GM19455 (cell line): ENCODE results near the gene PRKAA1.
A peak's percentile ranks its signal among the peaks of the same experiment; 100 is the strongest.
"Not testable (repeated sequence)": the region's sequence is repeated elsewhere in the genome, so short reads cannot be mapped to it uniquely, and the experiment has no call there.

ENCODE experiments used
- ATAC-seq: cut with Tn5 transposase; IDR thresholded peaks from one replicate; pipeline ENCODE4 v1.9.1; 2021; ENCODE audit not compliant: unreplicated experiment

Gene PRKAA1

DNA sequence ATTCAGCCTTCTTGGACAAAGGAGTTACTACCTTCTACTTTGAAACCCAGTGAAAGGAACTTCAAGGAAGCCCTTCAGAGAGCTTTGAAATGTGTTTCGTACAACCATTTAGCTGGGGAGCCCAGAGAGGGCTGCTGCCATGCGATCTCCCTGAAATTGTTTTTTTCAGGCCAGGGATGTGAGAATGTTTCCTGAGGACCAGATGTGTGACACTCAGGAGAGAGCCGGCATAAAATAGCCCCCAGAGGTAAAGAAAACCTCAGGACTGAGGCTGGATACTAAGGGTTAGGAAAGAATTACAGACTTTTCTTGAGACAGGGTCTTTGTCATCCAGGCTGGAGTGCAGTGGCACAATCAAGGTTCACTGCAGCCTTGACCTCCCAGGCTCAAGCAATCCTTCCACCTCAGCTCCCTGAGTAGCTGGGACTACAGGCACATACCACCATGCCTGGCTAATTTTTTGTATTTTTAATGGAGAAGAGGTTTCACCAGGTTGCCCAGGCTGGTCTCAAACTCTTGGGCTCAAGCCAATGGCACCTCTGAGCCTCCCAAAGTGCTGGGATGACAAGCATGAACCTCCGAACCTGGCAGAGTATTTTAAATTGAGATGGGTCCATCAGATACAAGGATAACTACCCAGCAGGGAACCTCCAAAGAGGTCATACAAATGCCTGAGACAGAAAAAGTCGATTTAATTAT lies 28.5 kb upstream of the PRKAA1 start:
- no peak for ATAC-seq

DNA sequence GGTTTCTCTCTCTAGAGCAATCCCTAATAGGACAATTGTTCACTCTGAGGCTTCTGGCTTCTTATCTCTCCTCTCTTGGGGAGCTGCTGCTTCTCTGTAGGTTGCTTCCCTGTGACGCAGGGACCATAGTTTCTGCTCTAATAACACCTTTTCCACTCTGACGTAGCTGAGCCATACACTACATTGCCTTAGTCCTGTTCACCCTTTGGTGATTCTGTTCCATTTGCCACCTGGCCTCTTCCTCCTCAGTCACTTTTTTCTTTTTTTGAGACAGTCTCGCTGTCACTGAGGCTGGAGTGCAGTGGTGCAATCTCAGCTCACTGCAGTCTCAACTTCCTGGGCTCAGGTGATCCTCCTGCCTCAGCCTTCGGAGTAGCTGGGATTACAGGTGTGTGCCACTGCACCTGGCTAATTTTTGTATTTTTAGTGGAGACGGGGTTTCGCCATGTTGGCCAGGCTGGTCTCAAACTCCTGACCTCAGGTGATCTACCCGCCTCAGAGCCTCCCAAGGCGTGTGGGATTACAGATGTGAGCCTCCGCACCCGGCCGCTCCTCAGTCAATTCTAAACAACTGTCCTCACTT lies 27.4 kb upstream of the PRKAA1 start:
- not testable (repeated sequence) for ATAC-seq

DNA sequence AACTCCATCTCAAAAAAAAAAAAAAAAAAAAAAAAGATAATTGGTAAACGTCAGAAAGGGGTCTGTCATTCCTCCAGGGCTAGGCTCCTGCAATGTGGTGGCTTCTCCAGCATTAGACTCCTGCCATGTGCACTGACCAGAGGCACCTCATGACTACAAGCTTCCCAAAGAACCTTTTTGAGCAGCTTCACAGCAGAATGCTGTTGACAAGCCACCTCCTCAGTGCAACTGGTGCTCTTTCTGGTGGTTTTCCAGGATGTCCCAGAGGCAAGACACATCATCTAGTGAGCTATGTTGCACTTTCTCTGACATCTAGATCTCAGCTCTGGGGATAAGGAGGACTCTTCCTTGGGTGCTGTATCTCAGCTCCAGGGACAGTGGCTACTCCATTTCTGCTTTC lies 25.3 kb upstream of the PRKAA1 start:
- ATAC-seq: no peak

DNA sequence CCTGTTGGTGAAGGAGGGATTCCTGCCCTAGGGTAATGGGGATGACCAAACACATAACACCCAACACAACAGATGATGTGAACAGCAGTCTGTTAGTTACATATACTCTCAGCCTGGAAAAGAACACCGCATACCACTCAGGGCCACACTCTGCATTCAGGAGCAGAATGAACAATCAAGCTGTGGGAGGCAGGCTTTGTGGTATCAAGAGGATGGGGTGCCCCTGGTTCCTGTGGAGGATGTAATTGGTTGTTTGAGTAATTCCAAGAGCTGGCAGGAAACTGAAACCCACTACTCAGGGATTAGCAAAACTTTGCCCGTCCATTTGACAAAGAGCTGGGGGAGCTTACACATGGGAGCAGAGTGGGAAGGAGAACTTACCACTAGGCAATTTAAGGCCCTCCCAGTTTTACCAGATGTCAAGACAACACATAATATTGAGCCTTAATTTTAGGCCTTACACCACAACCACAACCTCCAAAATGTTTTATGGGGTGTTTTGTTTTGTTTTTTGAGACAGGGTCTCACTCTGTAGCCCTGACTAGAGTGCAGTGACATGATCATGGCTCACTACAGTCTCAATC lies 15.6 kb upstream of the PRKAA1 start:
- no peak for ATAC-seq

DNA sequence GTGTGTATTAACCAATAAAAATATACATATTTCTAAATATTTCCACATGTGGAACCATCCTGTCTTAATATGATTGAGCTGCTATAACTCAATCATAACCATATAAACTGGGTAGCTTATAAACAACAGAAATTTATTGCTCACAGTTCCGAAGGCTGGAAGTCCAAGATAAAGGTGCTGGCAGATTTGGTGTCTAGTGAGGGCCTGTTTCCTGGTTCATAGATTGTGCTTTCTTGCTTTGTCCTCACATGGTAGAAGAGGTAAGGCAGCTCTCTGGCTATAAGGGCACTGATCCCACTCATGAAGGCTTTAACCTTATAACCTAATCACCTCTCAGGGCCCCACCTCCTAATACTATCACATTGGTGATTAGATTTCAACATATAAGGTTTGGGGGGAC lies 14.0 kb upstream of the PRKAA1 start:
- no peak for ATAC-seq

DNA sequence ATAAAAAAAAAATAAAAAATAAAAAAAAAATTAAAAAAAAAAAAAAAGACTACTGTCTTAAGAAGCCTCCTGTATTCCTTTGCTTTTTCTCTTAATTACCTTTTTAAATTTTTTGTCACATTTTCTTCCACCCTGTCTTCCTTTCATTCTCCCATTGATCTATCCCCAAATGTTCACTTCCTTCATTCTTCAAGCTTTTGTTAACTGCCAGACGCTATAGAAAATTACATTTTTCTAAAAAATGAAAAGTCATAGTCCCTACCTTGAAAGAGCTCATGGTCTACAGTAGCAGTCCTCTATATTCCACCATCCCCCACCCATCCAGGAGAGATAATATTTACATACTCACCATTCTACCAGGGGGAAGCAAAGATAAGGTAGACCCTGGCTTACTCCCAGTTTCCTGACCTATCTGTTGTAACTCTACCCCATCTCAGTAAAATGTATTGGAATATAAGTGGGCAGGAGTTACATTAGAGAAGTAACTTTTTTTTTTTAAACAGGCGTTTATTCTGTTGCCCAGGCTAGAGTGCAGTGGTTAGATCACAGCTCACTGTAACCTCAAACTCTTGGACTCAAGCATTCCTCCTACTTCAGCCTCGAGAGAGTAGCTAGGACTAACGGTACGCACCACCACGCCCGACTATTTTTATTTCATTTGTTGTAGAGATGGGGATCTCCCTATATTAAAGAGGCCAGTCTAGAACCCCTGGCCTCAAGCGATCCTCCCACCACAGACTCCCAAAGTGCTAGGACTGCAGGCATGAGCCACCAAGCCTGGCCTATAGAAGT lies 3.8 kb upstream of the PRKAA1 start:
- no peak for ATAC-seq

DNA sequence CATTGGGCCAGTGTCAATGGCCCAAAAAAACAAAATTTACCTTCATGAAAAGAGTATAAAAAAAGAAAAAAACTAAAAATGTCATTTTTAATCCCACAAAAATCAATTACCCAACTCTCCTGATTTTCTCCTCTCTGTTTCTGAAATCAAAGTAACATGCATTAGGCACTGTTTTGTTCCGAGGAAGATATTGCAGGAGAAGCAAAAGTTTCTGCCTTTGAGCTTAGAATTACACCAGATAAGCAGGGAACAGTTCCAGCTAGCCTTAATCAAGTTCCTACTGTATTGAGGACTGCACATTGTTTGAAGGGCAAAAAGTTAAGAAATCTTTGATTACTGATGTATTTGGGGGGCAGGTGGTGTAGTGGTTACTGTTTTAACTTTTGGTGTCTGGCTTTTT lies 1.1 kb upstream of the PRKAA1 start:
- ATAC-seq: no peak

DNA sequence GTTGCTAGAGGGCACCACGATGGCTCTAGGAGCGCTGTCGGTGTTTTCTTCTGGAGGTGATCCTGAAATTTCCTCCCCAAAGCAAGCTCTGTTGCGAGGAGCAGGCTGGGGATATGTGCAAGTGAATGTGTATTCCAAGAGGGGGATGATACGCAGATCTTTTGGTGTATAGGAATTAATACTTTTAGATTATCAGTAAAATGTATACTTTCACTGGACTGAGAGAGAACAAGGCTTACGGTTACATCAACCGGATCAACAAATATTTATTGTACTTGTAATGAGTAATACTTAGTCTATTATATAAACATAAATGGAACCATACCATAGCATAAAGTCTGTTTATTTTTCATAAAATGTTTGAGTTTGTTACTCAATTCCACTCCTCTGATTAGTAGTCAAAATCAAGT lies 632 bp upstream of the PRKAA1 start:
- ATAC-seq: no peak

DNA sequence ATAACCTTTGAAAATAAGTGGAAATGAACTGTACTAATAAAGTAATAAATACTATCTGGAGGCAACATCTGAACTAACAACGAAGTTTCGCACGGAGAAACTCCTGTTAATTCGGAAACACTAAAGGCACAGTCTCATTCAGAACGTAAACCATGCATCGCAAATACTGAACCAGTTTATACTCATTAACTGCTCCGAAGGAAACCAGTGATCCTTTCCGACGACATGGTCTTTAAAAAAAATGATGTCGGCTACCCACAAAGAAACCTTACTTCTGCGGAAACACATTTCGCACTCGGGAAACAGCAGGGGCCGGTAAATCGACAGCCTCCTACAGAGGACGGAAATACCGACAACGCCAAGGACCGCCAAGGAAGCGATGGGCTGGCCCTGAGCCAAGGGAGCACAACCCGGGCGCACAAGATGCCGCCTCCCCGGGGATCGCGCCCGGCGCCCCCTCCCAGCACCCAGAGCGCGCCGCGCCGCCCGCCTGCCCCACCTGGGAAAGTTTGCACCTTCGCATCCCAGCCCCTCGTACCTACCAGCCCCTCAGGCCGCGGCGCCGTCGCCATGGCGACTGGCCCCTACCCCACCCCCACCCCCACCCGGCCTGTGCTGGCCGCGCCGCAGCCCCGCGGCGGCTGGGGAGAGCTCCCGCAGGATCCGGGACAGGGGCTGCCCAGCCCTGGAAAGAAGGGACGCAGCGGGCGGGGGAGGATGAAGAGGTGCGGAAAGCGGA lies 732 bp downstream of the PRKAA1 start:
- peak; percentile 41 for ATAC-seq

DNA sequence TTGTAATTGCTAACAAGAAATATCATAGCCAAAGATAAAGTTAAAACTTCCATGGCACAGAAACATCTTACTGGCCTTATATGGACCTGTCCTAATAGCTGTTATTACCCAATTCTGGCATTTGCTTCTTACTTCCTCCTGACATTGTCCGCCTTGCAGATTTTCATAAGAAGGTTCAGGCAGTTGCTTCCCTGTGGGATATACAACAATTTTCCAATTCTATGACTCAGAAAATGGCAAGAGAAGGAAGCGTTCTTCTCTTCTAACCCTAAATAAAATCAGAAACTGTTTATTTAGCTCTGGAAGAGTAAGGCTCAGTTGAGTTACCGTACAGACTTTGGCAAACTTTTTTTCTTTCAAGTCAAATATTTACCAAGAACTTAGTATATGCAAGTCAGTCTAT lies 1.7 kb downstream of the PRKAA1 start:
- no peak for ATAC-seq

DNA sequence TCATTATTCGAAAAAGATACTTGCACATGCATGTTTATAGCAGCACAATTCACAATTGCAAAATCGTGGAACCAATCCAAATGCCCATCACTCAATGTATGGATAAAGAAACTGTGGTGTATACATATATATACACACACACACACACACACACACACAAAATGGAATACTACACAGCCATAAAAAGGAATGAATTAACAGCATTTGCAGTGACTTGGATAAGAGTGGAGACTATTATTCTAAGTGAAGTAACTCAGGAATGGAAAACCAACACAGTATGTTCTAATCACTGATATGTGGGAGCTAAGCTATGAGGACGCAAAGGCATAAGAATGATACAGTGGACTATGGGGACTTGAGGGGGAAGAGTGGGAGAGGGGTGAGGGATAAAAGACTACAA lies 3.3 kb downstream of the PRKAA1 start:
- ATAC-seq: not testable (repeated sequence)

DNA sequence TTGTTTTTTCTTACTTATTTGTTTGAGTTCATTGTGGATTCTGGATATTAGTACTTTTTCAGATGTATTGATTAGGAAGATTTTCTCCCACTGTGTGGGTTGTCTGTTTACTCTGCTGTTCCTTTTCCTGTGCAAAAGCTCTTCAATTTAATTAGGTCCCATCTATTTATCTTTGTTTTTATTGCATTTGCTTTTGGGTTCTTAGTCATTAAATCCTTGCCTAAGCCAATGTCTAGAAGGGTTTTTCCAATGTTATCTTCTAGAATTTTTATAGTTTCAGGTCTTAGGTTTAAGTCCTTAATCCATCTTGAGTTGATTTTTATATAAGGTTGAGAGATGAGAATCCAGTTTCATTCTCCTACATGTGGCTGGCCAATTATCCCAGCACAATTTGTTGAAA lies 3.8 kb downstream of the PRKAA1 start:
- not testable (repeated sequence) for ATAC-seq

DNA sequence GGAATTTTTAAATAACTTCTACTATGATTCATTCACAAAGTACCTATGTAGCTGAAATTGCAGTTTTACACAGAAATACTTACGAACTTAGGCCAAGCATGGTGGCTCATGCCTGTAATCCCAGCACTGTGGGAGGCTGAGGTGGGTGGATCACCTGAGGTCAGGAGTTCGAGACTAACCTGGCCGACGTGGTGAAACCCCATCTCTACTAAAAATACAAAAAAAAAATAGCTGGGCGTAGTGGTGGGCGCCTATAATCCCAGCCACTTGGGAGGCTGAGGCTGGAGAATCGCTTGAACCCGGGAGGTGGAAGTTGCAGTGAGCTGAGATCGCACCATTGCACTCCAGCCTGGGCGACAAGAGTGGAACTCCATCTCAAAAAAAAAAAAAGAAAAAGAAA lies 5.5 kb downstream of the PRKAA1 start:
- ATAC-seq: not testable (repeated sequence)

DNA sequence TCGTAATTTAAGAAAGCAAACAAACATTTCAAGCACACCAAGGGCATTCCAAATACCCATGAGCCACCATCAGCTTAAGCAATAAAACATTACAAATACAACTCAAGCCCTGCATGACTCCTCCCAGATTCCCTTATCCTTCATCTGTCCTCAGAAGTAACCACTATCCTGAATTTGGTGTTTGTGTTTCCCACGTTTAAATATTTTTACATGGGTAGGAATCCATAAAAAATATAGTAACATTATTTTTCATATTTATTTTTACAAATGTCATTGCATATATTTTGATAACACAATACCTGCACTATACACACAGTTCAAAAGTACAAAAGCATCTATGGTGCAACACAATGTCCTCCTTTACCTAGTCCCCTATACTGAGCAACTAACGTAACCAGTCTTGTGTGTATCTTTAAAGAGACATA lies 6.4 kb downstream of the PRKAA1 start:
- no peak for ATAC-seq

DNA sequence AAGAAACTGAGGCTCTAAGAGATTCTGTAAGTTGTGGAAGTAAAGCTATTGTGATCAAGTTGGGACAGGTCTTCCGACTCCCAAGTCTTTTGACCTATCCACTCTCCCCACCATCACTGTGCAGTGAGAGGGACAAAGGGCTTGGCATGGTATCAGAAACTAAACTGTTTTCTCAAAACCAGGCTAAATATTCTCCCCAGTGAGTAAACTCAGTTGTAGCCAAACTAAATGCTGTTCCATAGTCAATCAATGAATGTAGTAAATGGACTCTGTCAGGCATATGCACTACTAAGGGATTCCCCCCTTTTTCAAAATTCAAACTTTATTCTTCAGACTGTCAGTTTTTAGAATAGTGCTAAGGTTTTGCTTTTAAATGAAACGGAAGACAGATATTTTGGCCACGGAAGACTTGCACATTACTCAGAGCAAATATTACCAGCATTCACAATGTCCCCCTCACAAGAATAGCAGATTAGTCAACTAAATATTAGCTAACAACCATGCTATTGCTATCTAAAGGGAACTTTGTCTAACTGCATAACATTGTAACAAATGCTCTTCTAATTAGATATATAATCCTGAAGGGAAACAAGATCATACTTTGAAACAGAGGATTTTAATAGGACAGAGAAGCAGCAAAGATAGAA lies 7.1 kb downstream of the PRKAA1 start:
- no peak for ATAC-seq

DNA sequence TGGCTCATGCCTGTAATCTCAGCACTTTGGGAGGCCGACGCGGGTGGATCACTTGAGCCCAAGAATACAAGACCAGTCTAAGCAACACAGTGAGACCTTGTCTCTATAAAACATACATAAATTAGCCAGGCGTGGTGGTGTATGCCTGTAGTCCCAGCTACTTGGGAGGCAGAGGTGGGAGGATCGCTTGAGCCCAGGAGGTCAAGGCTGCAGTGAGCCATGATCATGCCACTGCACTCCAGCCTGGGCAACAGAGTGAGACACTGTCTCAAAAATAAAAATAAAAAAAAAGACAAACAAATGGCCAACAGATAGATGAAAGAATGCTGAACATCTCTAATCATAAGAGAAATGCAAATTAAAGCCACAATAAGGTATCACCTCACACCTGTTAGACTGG lies 9.2 kb downstream of the PRKAA1 start:
- ATAC-seq: not testable (repeated sequence)

DNA sequence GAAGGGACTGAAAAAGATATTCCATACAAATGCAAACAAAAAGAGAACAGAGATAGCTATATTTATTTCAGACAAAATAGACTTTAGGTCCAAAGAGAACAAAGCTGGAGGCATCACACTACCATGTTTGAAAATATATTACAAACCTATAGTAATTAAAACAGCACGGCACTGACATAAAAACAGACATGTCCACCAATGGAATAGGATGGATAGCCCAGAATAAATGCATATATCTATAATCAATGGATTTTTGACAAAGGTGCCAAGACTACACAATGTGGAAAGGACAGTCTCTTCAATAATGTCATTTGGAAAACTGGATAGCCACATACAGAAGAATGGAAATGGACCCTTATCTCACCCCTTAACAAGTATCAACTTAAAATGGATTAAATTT lies 10.2 kb downstream of the PRKAA1 start:
- no peak for ATAC-seq

DNA sequence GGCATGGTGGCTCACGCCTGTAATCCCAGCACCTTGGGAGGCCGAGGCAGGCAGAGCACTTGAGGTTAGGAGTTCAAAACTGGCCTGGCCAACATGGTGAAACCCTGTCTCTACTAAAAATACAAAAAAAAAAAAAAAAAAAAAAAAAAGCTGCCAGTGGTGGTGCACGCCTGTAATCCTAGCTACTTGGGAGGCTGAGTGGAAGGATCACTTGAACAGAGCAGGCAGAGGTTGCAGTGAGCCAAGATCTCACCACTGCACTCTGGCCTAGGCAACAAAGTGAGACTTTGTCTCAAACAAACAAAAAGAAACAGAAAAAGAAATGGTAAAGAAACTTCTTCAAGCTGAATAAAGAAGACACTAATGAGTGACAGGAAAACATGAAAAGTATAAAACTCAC lies 11.5 kb downstream of the PRKAA1 start:
- ATAC-seq: not testable (repeated sequence)

DNA sequence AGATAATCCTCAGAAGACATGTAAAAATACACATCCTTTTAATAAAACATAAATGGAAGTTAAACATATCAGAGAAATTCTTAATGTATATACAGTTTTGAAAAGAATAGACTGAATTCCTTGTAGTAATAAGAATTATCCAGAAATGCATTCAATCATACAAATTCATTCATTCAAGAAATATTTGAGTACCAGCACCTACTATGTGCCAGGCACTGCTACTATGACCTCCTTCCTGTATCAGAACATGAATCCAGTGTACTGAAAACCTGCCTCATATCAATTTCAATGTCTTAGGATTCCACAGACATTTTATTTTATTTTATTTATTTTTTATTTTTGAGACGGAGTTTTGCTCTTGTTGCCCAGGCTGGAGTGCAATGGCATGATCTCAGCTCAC lies 13.3 kb downstream of the PRKAA1 start:
- ATAC-seq: no peak

DNA sequence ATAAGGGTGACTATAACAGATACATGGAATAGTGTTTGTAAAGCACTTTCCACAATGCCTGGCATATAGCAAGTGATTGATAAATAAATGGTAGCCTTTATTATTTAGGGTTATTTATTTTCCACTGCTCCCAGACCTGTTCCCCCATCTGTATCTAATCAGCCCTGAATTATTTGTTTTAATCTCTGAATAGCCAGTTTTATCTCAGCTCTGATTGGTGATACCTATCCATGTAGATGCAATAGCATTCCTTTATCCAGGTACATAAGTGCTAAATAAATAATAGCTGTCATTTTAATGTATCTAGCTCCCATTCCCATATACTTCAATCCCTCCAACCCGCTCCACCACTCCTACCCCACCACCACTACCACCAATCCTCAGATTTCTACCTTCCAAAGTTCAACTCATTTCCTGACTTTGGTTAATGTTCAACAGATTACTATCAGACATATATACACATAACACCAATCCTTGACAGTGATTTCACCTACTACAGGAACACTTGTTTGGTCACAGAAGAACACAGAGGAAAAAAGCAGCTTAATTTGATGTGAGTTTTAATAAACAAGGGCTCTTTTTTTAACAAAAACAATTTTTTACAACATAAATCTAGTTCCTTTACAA lies 14.0 kb downstream of the PRKAA1 start:
- ATAC-seq: no peak
